KMS-11 (cell line): ENCODE data around the gene C14orf93.

Source experiments
- H2AFZ ChIP-seq: fragments of 200-600 bp; sonication (generic); 2 replicates; pipeline ENCODE4 v1.6.1; 2016; ENCODE audit warnings: antibody characterized with exemption, mixed run types, low read depth
- H3K27ac ChIP-seq: fragments of 200-600 bp; sonication (generic); 2 replicates; pipeline ENCODE4 v1.6.1; 2016; ENCODE audit warnings: mild to moderate bottlenecking, mixed run types
- H3K27me3 ChIP-seq: fragments of 200-600 bp; sonication (generic); 2 replicates; pipeline ENCODE4 v1.6.1; 2017; ENCODE audit warnings: mild to moderate bottlenecking, low read depth, mixed run types, moderate library complexity; ENCODE audit not compliant: insufficient read depth
- H3K36me3 ChIP-seq: fragments of 200-600 bp; sonication (generic); 2 replicates; pipeline ENCODE4 v1.6.1; 2017; ENCODE audit warnings: mild to moderate bottlenecking, mixed run types; ENCODE audit not compliant: insufficient read depth
- H3K4me1 ChIP-seq: fragments of 200-600 bp; sonication (generic); 2 replicates; pipeline ENCODE4 v1.6.1; 2016; ENCODE audit warnings: mild to moderate bottlenecking, low read depth, mixed run types; ENCODE audit not compliant: poor library complexity, severe bottlenecking
- H3K4me2 ChIP-seq: fragments of 200-600 bp; sonication (generic); 2 replicates; pipeline ENCODE4 v1.7.0; 2016; ENCODE audit warnings: mild to moderate bottlenecking, mixed run types
- H3K4me3 ChIP-seq: fragments of 200-600 bp; sonication (generic); IDR thresholded peaks from 2 replicates; pipeline ENCODE4 v1.6.1; 2017; ENCODE audit warnings: low read depth, low read length, mixed read lengths; ENCODE audit not compliant: insufficient read depth
- H3K79me2 ChIP-seq: fragments of 200-600 bp; sonication (generic); 2 replicates; pipeline ENCODE4 v1.6.1; 2016; ENCODE audit warnings: low read depth, mixed run types; ENCODE audit not compliant: insufficient read depth
- H3K9ac ChIP-seq: fragments of 200-600 bp; sonication (generic); 2 replicates; pipeline ENCODE4 v1.6.1; 2016; ENCODE audit warnings: mild to moderate bottlenecking, mixed run types
- H4K20me1 ChIP-seq: fragments of 200-600 bp; sonication (generic); 2 replicates; pipeline ENCODE4 v1.6.1; 2016; ENCODE audit warnings: mild to moderate bottlenecking, mixed run types; ENCODE audit not compliant: insufficient read depth
- CTCF ChIP-seq: fragments of 200-600 bp; sonication (generic); conservative IDR thresholded peaks from 2 replicates; pipeline ENCODE4 v1.6.1; 2017; ENCODE audit warnings: low read depth, mild to moderate bottlenecking, antibody characterized with exemption, low read length, moderate library complexity, mixed read lengths

The C14orf93 gene

GRCh38 chr14:23028799-23029198, 18.9 kb upstream of the C14orf93 start:
- peaks cover 4% of the 10 kb centered on the region for H3K4me1 ChIP-seq
- no peaks in the 10 kb centered on the region for H3K27me3 ChIP-seq
- no peaks in the 10 kb centered on the region for H4K20me1 ChIP-seq
- no peak overlapping the region for H3K27ac ChIP-seq
- no peak overlapping the region for H2AFZ ChIP-seq
- no peak overlapping the region for H3K4me3 ChIP-seq
- no peak for TF ChIP-seq CTCF
- H3K79me2 ChIP-seq, result peaks cover 10% of the 10 kb centered on the region
- 0 out of 2 replicates have a peak, but pooled peaks cover 6% of the 10 kb centered on the region for H3K36me3 ChIP-seq
- no peak overlapping the region for H3K9ac ChIP-seq
- H3K4me2 ChIP-seq, result no peak overlapping the region

- no peaks in the 10 kb centered on the region for H3K27me3 ChIP-seq
- H2AFZ ChIP-seq, result no peak overlapping the region
- H3K27ac ChIP-seq, result no peak overlapping the region
- H4K20me1 ChIP-seq, result no peaks in the 10 kb centered on the region
- no peaks in the 10 kb centered on the region for H3K36me3 ChIP-seq
- TF ChIP-seq CTCF, result no peak
- no peak overlapping the region for H3K4me2 ChIP-seq
- H3K79me2 ChIP-seq, result no peaks in the 10 kb centered on the region
- H3K4me1 ChIP-seq, result no peaks in the 10 kb centered on the region
- H3K4me3 ChIP-seq, result no peak overlapping the region
- H3K9ac ChIP-seq, result no peak overlapping the region
Measured at GRCh38 chr14:23025151-23025814, 15.3 kb upstream of the C14orf93 start.

- H3K9ac ChIP-seq, result no peak overlapping the region
- H3K36me3 ChIP-seq, result no peaks in the 10 kb centered on the region
- H3K4me2 ChIP-seq, result no peak overlapping the region
- no peak overlapping the region for H3K4me3 ChIP-seq
- no peak overlapping the region for H2AFZ ChIP-seq
- H3K27me3 ChIP-seq, result no peaks in the 10 kb centered on the region
- H3K4me1 ChIP-seq, result no peaks in the 10 kb centered on the region
- no peak for TF ChIP-seq CTCF
- no peaks in the 10 kb centered on the region for H4K20me1 ChIP-seq
- H3K79me2 ChIP-seq, result no peaks in the 10 kb centered on the region
- H3K27ac ChIP-seq, result no peak overlapping the region
Measured at GRCh38 chr14:23024612-23025075, 14.7 kb upstream of the C14orf93 start.

- H2AFZ ChIP-seq, result no peak overlapping the region
- no peaks in the 10 kb centered on the region for H4K20me1 ChIP-seq
- no peak overlapping the region for H3K4me3 ChIP-seq
- H3K79me2 ChIP-seq, result no peaks in the 10 kb centered on the region
- no peak overlapping the region for H3K27ac ChIP-seq
- no peaks in the 10 kb centered on the region for H3K4me1 ChIP-seq
- H3K9ac ChIP-seq, result no peak overlapping the region
- no peak overlapping the region for H3K4me2 ChIP-seq
- H3K36me3 ChIP-seq, result no peaks in the 10 kb centered on the region
- no peaks in the 10 kb centered on the region for H3K27me3 ChIP-seq
- TF ChIP-seq CTCF, result no peak
Measured at GRCh38 chr14:23023795-23024152, 13.8 kb upstream of the C14orf93 start.
